Astrocyte (in vitro differentiated cells and primary cell): ENCODE results near the gene ZDHHC14. TPM values are rescaled to one million over a fixed set of nuclear protein-coding genes. Genes with fewer than 3 reads are reported as not detected.

ENCODE experiments used
- DNase-seq: peaks from one replicate; pipeline ENCODE4 v3.0.0-alpha.2; 2010; ENCODE audit warnings: low read depth
- FAIRE-seq: peaks from 2 replicates; lab custom pipeline; 2011; peaks lifted over from hg19 to GRCh38; lab: Jason Lieb, UNC
- H2AFZ ChIP-seq: 2 replicates; pipeline ENCODE4 v1.6.0; 2012; ENCODE audit warnings: low read depth, low read length, inconsistent platforms
- H3K27ac ChIP-seq: 2 replicates; pipeline ENCODE4 v1.5.1; 2011; ENCODE audit warnings: low read depth, low read length, inconsistent platforms
- H3K27me3 ChIP-seq: 2 replicates; pipeline ENCODE4 v1.6.0; 2011; ENCODE audit warnings: low read length, inconsistent platforms; ENCODE audit not compliant: insufficient read depth
- H3K36me3 ChIP-seq: 2 replicates; pipeline ENCODE4 v1.5.1; 2011; ENCODE audit warnings: low read length, inconsistent platforms; ENCODE audit not compliant: insufficient read depth
- H3K4me1 ChIP-seq: 2 replicates; pipeline ENCODE4 v1.5.1; 2011; ENCODE audit warnings: low read length, inconsistent platforms; ENCODE audit not compliant: insufficient read depth
- H3K4me2 ChIP-seq: 2 replicates; pipeline ENCODE4 v1.6.0; 2012; ENCODE audit warnings: low read length, inconsistent platforms
- H3K4me3 ChIP-seq: 2 replicates; pipeline ENCODE4 v1.5.1; 2011; ENCODE audit warnings: low read depth, mild to moderate bottlenecking, low read length, inconsistent platforms; ENCODE audit not compliant: insufficient read depth
- H3K79me2 ChIP-seq: 2 replicates; pipeline ENCODE4 v1.6.0; 2012; ENCODE audit warnings: mild to moderate bottlenecking, low read length, inconsistent platforms; ENCODE audit not compliant: insufficient read depth
- H3K9ac ChIP-seq: 2 replicates; pipeline ENCODE4 v1.6.0; 2012; ENCODE audit warnings: mild to moderate bottlenecking, low read length, inconsistent platforms
- H3K9me3 ChIP-seq: 2 replicates; pipeline ENCODE4 v1.5.1; 2012; ENCODE audit warnings: low read depth, mild to moderate bottlenecking, low read length, inconsistent platforms; ENCODE audit not compliant: insufficient read depth
- H4K20me1 ChIP-seq: 2 replicates; pipeline ENCODE4 v1.6.0; 2012; ENCODE audit warnings: low read length, inconsistent platforms; ENCODE audit not compliant: insufficient read depth
- H3K27ac Mint-ChIP-seq: one replicate; pipeline ENCODE4 v1.8.0; 2021; ENCODE audit warnings: mild to moderate bottlenecking, mixed read lengths; ENCODE audit not compliant: unreplicated experiment
- H3K27me3 Mint-ChIP-seq: one replicate; pipeline ENCODE4 v1.8.0; 2021; ENCODE audit warnings: low read depth, mixed read lengths; ENCODE audit not compliant: unreplicated experiment
- H3K36me3 Mint-ChIP-seq: one replicate; pipeline ENCODE4 v1.8.0; 2021; ENCODE audit warnings: low read depth, mixed read lengths; ENCODE audit not compliant: unreplicated experiment
- H3K4me1 Mint-ChIP-seq: one replicate; pipeline ENCODE4 v1.8.0; 2021; ENCODE audit warnings: low read depth, mixed read lengths; ENCODE audit not compliant: unreplicated experiment
- H3K4me3 Mint-ChIP-seq: one replicate; pipeline ENCODE4 v1.8.0; 2021; ENCODE audit warnings: mild to moderate bottlenecking, moderate library complexity, mixed read lengths; ENCODE audit not compliant: unreplicated experiment
- H3K9me3 Mint-ChIP-seq: one replicate; pipeline ENCODE4 v1.8.0; 2021; ENCODE audit warnings: mild to moderate bottlenecking, mixed read lengths; ENCODE audit not compliant: unreplicated experiment
- CTCF ChIP-seq: IDR thresholded peaks from 2 replicates; pipeline ENCODE4 v1.5.1; 2011; ENCODE audit warnings: low read depth, mild to moderate bottlenecking, inconsistent platforms, low read length, moderate library complexity; ENCODE audit not compliant: insufficient read depth
- EZH2 ChIP-seq: IDR thresholded peaks from 2 replicates; pipeline ENCODE4 v1.6.1; 2012; ENCODE audit warnings: mild to moderate bottlenecking, low read length, inconsistent platforms; ENCODE audit not compliant: insufficient read depth
- total RNA-seq: library from RNA; stranded (reverse); gene quantifications from 2 replicates; pipeline ENCODE4 v1.2.1, GENCODE V29; 2021

The ZDHHC14 gene
- total RNA-seq, 1 donor from 2014 or later, result 7.2 TPM

GRCh38 chr6:157525292-157525889 is 144.4 kb downstream of the ZDHHC14 start:
- Mint-ChIP-seq H3K9me3 (peaks cover 2% of the 10 kb centered on the region), H3K27ac (no peak overlapping the region), H3K4me1 (peaks cover 15% of the 10 kb centered on the region), H3K4me3 (no peak overlapping the region), H3K36me3 (peaks cover 5% of the 10 kb centered on the region), H3K27me3 (peaks cover 19% of the 10 kb centered on the region)
- Histone ChIP-seq H3K27me3 (no peaks in the 10 kb centered on the region), H3K79me2 (no peaks in the 10 kb centered on the region), H3K4me3 (no peak overlapping the region), H3K36me3 (no peaks in the 10 kb centered on the region), H4K20me1 (no peaks in the 10 kb centered on the region), H3K9me3 (no peaks in the 10 kb centered on the region), H2AFZ (no peak overlapping the region), H3K27ac (no peak overlapping the region), H3K4me1 (no peaks in the 10 kb centered on the region), H3K9ac (no peak overlapping the region), H3K4me2 (no peak overlapping the region)
- no peak for DNase-seq
- FAIRE-seq, result no peak
- TF ChIP-seq CTCF (no peak), EZH2 (no peak)

- peaks cover 24% of the 10 kb centered on the region for H3K27me3 Mint-ChIP-seq
These were observed 145.0 kb downstream of the ZDHHC14 start for GRCh38 chr6:157525918-157526425.

More at GRCh38 chr6:157525918-157526425, 145.0 kb downstream of the ZDHHC14 start:
- Mint-ChIP-seq H3K9me3 (peaks cover 2% of the 10 kb centered on the region), H3K4me3 (no peak overlapping the region), H3K27ac (no peak overlapping the region), H3K4me1 (peaks cover 15% of the 10 kb centered on the region), H3K36me3 (peaks cover 5% of the 10 kb centered on the region)
- no peak overlapping the region for H3K9ac ChIP-seq
- no peaks in the 10 kb centered on the region for H3K27me3 ChIP-seq
- H2AFZ ChIP-seq, result no peak overlapping the region
- no peaks in the 10 kb centered on the region for H3K4me1 ChIP-seq
- H3K79me2 ChIP-seq, result no peaks in the 10 kb centered on the region
- H3K27ac ChIP-seq, result no peak overlapping the region
- TF ChIP-seq CTCF, result no peak
- no peak for TF ChIP-seq EZH2
- H3K9me3 ChIP-seq, result no peaks in the 10 kb centered on the region
- no peak for FAIRE-seq
- H4K20me1 ChIP-seq, result no peaks in the 10 kb centered on the region
- no peak for DNase-seq
- H3K4me3 ChIP-seq, result no peak overlapping the region
- H3K4me2 ChIP-seq, result no peak overlapping the region
- no peaks in the 10 kb centered on the region for H3K36me3 ChIP-seq
